Epidermal melanocyte (primary cell): ENCODE measurements around the gene GLIPR2.
"Not testable (repeated sequence)": the region's sequence is repeated elsewhere in the genome, so short reads cannot be mapped to it uniquely, and the experiment has no call there.

Source experiments
- DNase-seq: peaks from one replicate; pipeline ENCODE4 v3.0.0; 2011; ENCODE audit warnings: low spot score; ENCODE audit not compliant: insufficient read length

GLIPR2 gene

GRCh38 chr9:36144309-36145232 is 8.0 kb downstream of the GLIPR2 start:
- DNase-seq, result no peak

DNA sequence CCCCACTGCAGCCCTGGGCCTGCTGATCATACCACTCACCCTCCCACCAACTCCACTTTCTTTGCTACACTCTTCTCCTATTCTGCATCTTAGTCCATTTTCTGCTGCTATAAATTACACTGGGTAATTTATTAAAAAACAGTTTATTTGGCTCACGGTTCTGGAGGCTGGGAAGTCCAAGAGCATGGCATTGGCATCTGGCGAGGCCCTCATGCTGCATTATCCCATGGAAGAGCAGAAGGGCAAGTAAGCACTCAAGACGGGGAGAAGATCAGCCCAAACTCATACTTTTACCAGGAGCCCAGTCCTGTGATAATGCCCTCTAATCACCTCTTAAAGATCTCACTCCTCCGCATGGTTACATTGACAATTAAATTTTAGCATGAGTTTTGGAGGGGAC is 9.4 kb downstream of the GLIPR2 start:
- DNase-seq, result no peak

GRCh38 chr9:36146651-36147050 is 10.1 kb downstream of the GLIPR2 start:
- DNase-seq, result no peak

GRCh38 chr9:36147441-36148175 is 11.1 kb downstream of the GLIPR2 start:
- no peak for DNase-seq

DNA sequence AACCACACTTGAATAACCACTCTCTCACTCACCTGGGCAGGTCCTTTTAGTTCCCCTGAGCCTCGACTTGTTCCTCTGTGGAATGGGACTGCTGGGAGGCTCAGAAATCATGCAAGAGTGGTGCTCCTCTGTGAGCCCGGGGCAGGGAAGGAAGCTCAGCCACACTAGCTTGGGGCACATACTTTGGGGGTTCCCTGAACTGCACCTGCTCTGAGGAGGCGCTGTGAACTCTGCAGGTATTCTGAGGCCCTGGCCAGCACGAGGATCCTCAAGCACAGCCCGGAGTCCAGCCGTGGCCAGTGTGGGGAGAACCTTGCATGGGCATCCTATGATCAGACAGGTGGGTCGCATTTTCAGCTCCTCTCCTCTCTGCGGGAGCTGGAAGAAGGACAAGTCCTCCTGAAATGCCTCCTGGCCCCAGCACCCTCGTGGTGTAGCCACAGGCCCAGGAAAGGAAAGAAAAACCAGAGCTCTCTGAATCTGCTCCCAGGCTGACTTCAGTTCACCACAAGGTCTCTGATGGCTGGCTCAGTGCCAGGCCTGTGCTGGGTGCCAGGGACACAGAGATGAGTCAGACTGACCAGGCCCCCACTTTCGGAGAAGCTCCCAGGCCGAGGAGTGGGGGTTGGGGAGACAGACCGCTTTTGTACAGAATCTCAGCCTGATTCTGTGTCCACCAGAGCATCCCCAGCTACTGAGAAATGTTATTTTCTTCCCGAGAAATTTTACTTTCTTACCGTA is 11.9 kb downstream of the GLIPR2 start:
- peak; percentile 88 for DNase-seq

GRCh38 chr9:36149197-36149596 is 12.7 kb downstream of the GLIPR2 start:
- no peak for DNase-seq

DNA sequence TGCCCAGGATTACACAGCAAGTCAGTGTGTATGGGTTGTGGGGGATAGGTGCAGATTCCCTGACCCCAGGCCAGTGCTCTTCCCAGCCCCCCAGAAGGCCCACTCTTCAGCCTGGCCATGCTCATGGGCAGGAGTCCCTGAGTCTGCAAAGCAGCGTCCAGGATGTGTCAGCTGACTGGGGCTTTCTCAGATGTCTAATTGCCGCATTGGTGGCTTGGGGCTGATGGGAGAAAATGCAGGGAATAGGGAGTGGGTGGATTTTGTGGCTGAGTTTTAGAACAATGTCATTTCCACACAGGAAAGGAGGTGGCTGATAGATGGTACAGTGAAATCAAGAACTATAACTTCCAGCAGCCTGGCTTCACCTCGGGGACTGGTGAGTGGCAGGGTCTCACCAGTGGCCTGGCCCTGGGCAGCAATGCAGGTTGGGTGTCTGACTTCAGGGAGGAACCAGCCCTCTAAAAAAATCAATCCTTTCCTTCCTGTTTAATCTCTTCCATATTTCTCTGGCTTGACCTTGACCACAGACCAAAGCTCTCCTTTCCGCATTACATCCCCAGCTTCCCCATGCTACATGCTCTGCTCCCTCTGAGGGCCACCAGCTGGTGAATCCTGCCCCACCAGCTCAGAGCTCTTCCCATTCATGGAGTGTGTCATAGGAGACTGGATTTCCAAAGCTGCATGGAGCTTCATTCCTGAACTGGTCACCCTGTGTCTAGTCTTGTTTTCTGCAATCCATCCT is 14.2 kb downstream of the GLIPR2 start:
- no peak for DNase-seq

- DNase-seq, result no peak
Observed at GRCh38 chr9:36151316-36152210, 15.0 kb downstream of the GLIPR2 start.

- DNase-seq, result no peak
Observed at GRCh38 chr9:36152741-36153438, 16.4 kb downstream of the GLIPR2 start.

- DNase-seq, result no peak
Observed at GRCh38 chr9:36153746-36154145, 17.2 kb downstream of the GLIPR2 start.

DNA sequence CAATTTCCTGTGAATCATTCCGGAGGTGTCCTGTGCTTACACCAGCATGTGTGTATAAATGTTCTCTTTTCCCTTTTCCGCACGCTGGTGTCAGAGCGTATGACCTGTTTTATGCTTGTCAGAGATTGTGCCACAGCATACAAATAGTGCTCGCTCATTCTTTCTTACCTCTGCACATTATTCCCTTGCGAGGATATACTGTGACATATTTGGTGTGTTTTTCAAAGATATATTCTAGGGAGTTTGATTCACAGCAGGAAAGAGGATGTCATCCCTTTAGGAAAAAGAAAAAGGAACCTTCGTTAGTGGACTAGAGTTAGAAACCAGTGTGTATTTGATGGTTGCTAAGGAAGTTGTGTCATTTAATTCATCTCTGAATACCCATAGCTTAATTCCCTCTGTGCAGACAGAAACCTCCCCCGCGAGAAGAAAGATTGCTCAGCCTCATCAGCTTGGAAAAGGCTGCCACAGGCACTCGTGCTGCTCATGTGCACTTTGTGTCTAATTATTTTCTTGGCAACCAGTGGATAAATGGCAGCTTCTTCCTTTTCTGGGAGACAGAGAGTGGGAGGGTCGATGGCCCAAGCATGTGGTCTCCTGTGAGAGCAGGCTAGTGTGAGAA is 17.9 kb downstream of the GLIPR2 start:
- peak; percentile 61 for DNase-seq

DNA sequence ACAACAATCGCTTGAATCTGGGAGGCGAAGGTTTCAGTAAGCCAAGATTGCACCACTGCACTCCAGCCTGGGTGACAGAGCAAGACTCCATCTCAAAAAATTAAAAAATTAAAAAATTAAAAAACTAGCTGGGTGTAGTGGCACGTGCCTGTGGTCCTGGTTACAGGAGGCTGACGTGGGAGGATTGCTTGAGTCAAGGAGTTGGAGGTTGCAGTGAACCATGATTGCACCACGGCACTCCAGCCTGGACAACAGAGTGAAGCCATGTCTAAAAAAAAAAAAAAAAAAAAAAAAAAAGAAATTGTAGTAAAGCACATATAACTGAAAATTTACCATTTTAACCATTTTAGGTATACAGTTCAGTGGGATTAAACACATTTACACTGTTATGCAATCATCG is 19.6 kb downstream of the GLIPR2 start:
- DNase-seq, result no peak

GRCh38 chr9:36158122-36158521 is 21.6 kb downstream of the GLIPR2 start:
- DNase-seq, result no peak

DNA sequence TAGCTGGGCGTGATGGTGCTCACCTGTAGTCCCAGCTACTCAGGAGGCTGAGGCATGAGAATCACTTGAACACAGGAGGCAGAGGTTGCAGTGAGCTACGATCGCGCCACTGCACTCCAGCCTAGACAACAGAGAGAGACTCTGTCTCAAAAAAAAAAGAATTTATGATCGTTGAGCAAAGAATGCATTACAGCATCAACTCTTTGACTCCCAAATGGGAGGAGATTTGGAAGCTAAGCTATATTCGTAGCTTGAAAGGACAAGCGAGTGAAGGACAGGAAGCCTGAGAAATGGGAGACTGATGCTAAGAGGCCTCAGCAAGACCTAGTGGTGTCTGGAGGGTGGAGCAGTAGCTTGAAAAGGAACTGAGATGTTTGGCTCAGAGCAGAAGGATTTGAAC is 22.4 kb downstream of the GLIPR2 start:
- no peak for DNase-seq

DNA sequence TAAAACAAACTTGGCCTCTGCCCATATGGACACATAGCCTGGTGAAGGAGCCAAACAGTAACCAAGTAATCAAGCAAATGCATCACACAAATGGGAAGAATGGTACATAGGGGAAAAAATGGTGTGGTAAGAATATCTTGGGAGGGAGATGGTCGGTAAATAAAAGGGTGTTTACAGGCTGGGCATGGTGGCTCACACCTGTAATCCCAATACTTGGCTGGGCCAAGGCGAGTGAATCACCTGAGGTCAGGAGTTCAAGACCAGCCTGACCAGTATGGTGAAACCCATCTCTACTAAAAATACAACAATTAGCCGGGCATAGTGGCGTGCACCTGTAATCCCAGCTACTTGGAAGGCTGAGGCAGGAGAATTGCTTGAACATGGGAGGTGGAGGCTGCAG is 23.0 kb downstream of the GLIPR2 start:
- not testable (repeated sequence) for DNase-seq

DNA sequence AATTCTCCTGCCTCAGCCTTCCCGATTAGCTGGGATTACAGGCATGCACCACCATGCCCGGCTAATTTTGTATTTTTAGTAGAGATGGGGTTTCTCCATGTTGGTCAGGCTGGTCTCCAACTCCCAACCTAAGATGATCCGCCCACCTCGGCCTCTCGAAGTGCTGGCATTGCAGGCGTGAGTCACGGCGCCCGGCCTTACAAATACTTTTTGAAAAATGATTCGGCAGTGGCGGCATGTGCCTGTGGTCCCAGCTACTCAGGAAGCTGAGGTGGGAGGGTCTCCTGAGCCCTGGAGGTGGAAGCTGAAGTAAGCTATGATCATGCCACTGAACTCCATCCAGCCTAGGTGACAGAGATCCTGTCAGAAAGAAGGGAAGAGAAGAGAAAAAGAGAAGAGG is 23.6 kb downstream of the GLIPR2 start:
- DNase-seq, result not testable (repeated sequence)

GRCh38 chr9:36161187-36161586 is 24.7 kb downstream of the GLIPR2 start:
- DNase-seq, result no peak

GRCh38 chr9:36162211-36162738 is 25.7 kb downstream of the GLIPR2 start:
- no peak for DNase-seq
